MV-4-11 (cell line): ENCODE measurements around the gene MRPL34.

ENCODE experiments used
- DNase-seq: peaks from one replicate; lab custom pipeline; 2025; lab: John Stamatoyannopoulos, UW

Gene MRPL34

GRCh38 chr19:17309965-17310461 lies 4.3 kb downstream of the MRPL34 start:
- DNase-seq, result no peak

GRCh38 chr19:17311455-17312188 lies 6.0 kb downstream of the MRPL34 start:
- DNase-seq, result no peak

DNA sequence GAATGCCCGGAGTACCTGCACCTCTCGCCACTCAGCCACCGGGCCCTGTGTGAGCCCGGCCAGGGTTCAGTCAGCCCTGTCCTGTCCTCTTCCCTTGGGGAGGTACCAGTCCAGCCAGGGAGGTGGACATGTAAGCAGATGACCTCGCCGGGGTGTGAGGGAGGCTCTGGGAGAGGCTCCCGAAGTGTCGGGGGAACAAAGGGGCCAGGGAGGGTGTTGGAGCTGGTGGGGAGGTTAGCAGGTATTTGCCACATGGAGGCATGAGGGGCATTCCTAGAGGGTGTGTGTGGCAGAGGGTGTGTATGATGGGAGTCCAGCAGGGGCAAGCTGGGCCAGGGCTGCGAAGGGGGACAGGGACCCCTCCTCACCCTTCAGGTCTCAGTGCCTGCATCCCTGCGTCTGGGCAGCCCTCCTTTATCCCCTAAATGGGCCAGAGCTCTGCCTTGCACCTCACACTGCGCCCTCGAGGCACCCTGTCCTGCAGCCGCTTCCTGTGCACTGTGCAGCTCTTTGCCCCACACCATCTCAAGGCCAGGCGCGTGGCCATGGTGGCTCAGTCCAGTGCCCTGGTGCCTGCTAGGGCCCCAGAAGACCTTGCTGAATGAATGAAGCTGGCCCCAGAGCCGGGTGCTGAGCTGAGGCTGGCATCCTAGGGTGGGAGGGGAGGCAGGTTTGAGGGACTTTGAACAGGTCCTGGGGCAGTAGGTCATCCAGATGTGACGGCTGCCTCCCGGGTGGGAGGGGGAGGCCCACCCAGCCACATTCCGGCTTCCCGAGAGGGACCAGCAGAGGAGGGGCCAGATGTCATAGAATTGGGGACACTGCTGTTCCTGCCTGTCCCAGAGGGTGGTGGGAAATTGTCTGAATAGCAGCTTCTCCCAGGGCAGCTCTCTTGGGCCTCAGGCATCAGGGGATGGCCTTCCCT lies 6.8 kb downstream of the MRPL34 start:
- no peak for DNase-seq

GRCh38 chr19:17314007-17314593 lies 8.4 kb downstream of the MRPL34 start:
- DNase-seq, result no peak

GRCh38 chr19:17318966-17319365 lies 13.3 kb downstream of the MRPL34 start:
- no peak for DNase-seq

DNA sequence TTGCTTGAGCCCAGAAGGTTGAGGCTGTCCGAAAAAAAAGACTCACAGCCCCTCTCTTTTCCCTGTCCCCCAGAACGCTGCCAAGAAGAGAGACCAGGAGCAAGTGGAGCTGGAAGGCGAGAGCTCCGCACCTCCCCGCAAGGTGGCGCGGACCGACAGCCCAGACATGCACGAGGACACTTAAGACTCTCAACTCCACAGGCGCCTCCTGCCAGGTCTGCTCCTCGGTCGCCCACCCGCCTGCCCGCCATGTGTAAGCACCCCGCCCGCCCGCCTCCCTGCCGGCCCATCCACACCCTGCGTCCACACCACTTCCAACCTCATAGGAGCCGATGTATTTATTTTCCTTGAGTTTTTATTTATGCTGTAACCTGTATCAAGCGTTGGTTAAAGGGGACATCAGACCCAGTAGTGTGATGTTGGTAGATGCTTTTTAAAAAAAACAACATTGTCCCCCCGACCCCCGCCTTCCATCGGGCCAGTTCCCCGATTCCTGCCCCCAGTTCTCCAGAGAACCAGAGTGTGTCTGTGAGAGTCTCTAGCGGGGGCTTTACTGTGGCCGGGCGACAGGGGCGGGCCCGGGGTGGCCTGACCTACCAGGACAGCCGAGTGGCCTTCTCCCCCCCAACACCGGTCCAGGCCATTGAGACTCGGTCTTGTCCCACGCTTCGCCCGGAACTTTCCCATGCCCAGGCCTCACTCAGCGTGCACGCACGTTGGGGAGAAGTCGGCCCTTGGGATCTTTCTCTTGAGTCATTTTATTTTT lies 14.0 kb downstream of the MRPL34 start:
- no peak for DNase-seq

DNA sequence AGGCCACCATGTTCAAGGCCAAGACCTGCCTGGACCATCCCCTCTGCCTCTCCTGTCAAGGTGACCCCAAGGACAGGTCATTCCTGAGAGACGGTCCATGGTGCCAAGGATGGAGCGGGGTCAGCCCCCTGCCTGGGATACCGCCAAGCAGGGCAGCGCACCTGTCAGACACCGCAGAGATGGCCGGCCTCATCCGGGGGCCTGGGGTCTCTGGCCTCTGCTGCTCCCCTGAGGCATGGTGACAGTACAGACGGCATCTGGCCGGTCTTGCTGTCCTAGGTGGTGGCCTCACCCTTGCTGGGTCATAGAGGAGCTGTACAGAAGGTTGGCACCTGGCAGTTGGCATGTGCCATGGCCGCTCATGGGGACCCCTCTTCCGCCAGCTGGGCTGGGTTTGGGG lies 14.8 kb downstream of the MRPL34 start:
- no peak for DNase-seq

DNA sequence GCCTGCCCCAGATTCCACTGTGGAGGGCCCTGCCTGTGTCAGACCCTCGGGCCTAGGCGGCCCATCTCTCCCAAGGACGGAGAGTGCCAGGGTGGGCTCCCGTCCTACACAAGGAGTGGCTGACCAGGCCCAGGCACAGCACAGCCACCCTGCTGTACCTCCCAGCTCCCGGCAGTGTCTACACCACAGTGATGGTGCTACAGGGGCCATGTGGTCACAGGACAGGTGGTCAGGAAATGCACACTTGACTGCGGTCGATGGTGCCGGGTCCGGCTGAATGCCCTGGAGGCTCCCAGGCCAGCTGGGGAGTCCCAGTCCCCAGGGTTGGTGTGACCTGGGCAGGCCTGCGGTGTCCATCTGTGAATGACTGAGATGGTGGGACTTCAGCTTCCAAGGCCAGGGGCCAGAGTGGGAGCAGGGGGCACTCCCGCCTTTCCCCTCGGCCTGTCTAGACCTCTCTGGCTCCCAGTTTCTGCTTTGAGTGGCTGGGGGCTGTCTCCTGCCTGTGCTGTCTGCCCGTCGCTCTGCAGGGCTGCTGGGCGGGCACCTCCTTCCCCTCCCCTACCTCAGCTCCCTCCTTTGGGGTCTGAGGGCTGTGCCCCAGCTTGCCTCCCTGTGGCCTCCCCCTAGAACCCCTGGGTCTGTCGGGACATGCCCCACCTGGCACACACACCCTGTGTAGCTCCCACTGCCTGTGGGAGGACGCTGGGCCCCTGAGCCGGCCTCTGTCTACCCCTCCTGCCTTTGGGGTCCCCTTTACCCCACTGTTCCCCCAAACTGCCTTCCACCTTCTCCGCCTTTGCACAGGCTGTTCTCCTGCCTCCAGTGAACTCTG lies 16.2 kb downstream of the MRPL34 start:
- no peak for DNase-seq

DNA sequence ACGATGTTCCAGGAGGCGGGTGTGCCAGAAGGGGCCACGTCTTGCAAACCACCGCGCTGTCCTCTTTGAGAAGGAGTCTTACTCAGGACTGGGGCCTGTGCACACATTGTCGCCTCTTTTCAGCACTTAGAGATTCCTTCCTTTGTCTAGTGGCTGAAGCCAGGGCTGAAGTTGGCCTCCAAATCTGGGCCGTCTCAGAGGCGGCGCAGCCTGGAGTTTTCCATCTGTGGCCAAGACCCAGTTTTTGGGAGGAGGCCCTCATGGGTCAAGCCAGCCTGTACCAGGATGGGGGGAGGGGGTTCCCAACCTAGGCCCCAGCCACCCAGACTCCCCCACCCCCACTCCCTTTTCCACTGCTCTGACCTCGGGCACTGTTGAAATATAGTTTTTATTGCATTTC lies 17.2 kb downstream of the MRPL34 start:
- DNase-seq, result no peak

DNA sequence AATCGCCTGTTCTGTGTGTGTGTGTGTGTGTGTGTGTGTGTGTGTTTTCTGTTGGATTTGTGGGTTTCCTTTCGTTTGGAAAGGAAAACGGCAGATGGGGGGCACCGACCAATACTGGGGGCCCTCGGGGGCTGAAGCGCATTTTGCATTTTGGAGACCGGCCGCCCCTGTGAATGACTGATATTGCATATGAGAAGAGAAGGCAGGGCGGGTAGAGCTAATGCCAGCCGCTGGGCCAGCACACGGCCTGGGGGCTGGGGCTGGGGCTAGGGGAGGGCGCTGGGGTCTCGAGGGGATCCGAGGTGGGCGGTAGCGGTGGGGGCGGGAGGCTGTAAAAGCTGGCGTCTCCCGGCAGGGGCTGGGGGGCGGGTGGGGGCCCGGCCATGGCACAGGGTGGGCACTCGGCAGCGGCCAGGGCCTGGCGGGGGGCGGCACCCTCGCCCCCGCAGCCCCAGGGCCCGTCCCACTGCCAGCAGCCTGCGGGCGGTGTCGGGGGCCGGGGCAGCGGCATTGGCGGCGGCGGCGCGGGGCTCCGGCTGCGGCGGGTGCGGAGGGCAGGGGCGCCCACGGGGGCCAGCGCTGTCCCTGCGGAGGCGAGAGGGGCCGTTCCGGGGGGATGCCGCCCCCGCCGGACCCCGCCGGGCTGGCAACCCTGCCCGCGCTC lies 17.8 kb downstream of the MRPL34 start:
- no peak for DNase-seq

- no peak for DNase-seq
These were observed 18.3 kb downstream of the MRPL34 start for GRCh38 chr19:17323964-17324332.

DNA sequence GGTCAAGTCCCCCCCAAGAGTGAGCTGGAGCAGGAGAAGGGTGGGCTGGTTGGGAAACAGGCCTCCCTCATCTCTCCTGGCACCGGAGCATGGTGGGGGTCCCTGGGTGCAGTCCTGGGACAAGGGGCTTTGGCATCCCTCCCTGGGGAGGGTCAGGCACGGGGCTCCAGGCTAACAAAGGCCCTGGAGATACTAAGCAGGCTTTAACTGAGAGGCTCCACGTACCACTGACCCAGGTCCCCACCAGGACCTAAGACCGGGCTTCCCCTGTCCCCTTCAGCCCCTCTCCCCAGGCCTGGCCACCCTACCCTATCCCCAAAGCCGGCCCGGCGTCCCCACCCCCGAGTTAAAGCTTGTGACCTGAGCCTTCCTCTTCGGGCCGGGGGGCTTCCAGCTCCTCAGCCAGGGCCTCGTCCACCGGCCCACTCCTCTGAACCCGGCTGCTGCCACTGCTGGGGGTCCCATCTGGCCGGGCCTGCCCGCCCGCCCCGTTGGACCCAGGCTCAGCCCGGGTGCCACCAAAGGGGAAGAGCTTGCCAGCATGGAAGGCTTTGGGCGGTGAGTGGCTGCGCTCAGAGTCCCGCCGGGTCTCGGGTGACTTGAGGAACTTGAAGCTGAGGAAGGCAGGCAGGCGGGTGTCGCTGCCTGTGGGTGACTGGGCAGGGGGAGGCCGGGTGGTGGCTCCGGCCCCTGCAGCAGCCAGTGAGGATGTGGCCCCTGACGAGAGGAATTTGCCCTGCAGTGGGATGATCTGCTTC lies 18.9 kb downstream of the MRPL34 start:
- no peak for DNase-seq

GRCh38 chr19:17325133-17325532 lies 19.5 kb downstream of the MRPL34 start:
- DNase-seq, result no peak

DNA sequence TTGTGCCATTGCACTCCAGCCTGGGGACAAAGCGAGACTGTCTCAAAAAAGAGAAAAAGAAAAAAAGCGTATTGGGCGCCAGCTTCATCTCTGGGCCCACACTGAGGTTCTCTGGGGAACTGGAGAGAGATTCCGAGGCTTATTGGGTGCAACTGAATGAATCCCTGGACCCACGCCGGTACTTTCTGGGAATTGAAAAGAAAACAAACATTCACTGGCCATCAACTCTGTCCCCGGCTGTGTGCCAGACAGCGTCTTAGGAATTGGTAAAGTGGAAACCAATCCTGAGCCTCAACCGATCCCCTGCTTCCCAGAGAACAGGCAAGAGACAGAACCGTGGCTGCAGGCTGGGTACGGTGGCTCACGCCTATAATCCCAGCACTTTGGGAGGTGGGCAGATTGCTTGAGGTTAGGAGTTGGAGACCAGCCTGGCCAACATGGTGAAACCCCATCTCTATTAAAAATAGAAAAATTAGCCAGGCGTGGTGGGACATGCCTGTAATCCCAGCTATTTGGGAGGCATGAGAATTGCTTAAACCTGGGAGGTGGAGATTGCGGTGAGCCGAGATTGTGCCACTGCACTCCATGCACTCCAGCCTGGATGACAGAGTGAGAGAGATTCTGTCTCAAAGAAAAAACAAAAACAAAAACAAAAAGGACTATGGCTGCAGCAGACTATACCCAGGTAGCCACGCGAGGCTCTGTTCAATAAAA lies 20.4 kb downstream of the MRPL34 start:
- DNase-seq, result no peak

DNA sequence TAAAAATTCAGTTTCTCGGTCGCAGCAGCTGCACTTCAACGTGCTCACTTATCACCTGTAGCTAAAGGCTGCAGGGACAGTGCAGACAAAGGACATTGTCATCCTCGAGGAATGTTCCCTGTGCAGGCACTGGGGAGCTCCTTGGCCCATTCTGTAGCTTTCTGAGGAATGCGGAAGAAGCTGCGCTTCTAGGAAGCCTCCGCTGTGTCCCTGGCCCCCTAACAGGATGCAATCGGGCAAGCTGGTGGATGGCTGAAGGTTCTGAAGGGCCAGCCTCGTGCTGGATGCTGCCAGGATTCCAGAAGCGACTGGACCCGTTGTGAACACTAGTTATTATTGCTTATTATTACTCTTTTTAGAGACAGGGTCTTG lies 20.9 kb downstream of the MRPL34 start:
- no peak for DNase-seq

DNA sequence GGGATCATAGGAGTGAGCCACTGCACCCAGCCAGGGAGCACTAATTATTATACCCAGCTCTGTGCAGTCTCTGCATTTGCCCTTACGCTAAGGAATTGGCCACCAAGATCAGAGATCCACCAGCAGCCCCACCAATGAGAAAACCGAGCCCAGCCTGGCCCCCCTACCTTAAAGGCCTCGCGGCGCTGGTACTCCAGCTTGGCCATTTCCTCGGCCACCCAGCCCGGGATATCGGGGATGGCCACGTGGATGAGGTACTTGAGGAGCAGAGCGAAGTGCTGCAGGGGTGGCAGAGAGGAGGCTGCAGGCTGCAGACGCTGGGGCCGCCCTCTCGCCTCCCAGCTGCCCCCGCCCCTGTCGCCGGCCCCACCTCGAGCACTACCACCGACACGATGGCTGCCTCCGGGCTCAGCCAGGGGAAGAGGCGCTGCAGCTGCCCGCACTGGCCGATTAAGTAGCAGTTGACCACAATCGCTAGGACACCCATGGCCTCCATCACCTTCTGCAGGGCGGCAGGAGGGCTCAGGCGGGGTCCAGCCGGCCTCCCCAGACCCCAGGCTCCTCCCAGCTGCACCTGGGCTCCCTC lies 21.5 kb downstream of the MRPL34 start:
- DNase-seq, result no peak

DNA sequence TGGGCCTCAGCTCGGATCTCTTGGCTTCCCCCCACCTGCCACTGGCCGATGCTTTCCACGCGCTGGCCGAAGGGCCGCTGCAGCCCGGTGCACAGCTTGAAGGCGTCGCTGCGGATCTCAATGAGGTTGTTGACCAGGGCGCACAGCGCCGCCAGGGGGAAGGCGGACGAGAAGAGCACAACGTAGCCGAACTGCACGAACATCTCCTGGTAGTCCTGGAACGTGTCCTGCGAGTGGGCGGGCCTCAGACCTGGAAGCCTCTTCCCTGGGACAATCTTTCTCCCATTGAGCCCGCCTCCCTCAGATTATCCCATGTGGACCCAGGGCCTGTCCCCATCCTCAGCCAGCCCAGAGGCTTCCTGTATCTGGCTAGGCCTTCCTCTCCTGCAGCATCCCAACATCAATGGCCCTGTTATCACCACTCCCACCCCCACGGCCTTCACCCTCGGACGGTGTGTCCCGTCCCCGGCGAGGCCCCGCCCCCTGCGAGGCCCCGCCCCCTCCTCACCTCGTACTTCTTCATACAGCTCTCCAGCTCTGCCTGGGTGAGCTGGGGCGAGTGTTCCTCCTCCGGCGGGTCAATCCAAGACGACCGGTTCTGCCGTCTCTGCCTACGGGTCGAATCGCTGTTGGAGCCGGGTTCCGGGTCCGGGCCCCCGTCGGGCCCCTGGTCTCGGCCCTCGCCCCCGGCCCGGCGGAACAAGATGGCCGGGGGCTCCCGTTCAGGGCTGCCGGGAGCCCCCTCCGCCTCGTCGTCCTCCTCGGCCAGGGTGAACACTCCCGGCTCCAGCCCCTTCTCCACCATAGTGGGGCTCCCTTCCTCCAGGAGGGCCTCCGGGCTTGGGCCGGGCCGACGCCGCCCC lies 22.2 kb downstream of the MRPL34 start:
- no peak for DNase-seq
